GM20431 (cell line): ENCODE measurements around the gene TMEM125.

Source experiments
- in situ Hi-C: fragments of 300-500 bp; cut with MseI, MboI; formaldehyde crosslinking; loops from one replicate; pipeline ENCODE4 v1.15.0; 2020; ENCODE audit warnings: low sequenced_read_pairs; ENCODE audit not compliant: unreplicated experiment

Gene TMEM125

DNA sequence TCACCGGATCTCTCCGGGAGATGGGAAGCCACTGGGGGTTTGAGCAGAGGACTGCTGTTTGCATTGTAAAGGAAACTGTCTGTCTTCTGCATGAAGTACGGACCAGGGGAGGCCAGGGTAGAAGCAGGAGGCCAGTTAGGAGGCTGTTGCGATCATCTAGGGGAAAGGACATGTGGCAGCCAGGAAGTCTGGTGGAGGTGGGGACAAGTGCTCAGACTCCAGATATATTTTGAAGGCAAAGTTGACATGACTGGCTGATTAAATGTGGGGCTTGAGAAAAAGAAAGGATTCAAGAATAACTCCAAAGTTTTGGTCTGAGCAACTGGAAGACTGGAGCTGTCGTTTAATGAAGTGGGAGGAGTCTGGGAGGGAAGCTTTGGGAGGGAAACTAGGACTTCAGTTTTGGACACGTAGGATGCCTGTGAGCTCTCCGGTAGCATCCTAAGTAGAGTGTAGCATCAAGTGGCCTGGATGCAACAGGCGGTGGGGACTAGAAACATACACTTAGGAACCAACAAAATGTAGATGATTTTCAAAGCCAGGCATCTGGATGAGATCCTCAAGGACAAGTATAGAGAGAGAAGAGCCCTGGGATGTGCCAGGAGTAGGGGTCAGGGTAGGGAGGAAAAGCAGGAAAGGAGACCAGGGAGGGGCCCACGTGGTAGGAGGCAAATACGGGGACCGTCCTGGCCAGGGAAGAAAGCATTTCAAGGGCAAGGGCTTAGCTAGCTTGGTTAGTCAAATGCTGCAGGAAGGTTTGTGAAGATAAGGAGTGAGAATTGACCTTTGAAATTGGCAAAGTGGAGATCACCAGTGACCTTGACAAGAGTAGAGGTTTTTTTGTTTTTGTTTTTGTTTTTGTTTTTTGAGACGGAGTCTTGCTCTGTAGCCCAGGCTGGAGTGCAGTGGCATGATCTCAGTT, 19.3 kb downstream of the TMEM125 start:
- in situ Hi-C loops: no loop called here

DNA sequence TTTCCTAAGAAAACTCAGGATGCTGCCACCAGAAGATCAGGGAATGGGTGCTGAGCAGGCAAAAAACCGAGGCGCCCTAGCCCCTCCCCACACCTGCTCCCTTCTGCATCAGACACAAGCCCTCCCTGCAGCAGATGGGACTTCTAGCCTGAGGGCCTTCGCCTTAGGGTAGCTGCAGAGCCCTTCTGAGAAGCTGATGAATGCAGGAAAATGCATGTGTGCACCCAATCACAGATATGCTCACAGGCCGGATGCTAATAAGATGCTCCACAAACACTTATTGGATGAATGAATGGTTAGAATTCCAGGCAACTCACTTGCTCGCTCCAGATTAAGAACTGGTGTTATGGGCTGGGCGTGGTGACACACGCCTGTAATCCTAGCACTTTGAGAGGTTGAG, 22.4 kb downstream of the TMEM125 start:
- in situ Hi-C loops: no loop called here

DNA sequence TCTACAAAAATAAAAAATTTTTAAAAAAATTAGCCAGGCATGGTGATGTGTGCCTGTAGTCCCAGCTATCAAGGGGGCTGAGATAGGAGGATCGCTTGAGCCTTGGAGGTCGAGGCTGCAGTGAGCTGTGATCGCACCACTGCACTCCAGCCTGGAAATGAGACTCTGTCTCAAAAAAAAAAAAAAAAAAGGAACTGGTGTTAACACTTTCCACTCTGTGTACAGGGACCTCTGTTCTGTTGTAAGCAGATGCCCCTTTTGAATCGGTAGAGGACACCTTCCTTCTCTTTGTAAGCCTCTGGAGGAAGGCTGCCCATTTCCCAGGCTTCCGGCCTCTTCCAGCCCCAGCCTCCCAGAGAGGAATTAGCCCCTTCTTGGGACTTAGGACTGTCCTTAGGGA, 22.9 kb downstream of the TMEM125 start:
- in situ Hi-C loops: no loop called here

DNA sequence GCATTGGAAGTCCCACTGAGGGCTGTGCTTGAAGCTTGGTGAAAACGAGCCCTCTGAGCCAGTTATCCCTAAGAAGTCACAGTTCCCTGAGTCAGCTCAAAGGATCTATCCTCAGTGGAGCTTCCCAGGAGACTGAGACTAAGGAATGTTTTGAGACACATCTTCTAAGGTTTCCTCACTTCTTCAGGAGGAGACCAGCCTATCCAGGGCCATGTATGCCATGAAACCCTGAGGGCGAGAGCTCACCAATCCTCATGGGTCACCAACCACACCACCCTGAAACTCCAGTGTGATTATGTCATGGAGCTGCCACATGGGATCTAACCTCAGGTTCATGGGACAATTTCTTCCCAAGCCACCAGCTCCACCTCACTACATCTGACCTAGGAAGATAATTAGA, 23.4 kb downstream of the TMEM125 start:
- in situ Hi-C loops: no loop called here

DNA sequence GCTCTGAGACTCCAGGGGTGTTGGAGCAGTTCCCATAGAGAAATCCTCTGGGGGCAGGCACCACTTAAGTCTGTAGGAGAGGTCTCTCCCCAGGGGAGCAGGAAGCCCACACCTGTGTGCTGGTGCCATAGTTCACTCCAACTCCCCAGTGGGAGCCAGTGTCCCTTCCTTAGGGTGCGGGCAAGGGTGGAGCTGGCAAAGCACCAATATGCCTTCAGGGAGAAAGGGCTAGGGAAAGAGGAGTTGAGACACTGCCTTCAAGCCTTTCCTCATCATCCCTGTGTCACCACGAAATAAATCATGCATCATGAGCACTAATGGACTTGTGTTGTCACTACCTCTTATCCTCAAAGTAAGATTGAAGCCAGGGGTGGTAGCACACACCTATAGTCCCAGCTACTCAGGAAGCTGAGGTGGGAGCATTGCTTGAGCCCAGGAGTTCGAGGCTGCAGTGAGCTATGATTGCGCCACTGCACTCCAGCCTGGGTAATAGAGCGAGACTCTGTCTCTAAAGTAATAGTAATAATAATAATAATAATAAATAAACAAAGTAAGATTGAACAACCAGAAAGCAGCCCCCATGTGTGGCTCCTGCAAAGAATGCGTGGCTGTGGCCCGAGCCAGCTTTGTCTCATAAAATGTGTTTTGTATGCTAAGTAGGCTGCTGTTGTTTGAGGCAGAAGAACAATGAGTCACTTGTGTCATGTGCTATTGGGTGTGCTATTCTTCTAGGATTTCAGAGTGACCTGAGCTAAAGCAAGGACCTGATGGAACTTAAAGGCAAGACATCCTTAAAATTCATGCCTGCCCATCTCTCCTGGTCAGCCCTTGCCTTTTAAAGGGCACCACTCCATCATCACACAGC, 24.3 kb downstream of the TMEM125 start:
- in situ Hi-C loops: no loop called here

DNA sequence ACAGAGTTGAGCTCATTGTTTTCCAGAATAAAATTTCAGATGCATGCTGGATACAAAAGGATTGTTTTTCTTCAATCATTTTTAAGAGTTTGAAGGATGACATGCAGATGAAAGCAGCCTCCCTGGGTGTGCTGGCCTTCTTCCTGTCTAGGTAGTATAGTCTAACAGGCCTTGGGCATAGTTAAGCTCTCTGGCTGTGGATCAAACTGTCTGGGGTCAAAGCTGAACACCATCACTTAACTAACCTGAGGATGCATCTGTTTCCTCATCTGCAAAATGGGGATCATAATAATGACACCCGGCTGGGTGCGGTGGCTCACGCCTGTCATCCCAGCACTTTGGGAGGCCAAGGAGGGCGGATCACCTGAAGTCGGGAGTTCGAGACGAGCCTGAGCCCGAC, 25.0 kb downstream of the TMEM125 start:
- in situ Hi-C loops: no loop called here

DNA sequence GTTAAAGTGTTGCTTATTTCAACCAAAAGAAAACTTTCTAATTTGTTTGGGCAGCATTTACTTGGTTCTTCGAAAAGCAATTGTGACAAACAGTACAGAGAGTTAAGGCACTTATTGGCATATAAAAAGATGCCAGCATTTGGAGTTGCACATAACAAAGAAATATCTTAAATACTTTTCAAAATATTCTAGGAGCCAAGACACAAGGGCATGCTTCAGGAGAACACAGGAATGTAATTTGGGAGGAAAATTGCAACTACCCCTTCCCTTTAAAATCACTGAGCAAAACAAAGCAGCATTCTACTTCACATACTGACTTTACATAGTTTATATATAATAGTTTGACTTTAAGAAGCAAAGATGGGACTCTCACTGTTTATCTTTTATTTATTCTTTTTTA, 26.4 kb downstream of the TMEM125 start:
- in situ Hi-C loops: no loop called here

DNA sequence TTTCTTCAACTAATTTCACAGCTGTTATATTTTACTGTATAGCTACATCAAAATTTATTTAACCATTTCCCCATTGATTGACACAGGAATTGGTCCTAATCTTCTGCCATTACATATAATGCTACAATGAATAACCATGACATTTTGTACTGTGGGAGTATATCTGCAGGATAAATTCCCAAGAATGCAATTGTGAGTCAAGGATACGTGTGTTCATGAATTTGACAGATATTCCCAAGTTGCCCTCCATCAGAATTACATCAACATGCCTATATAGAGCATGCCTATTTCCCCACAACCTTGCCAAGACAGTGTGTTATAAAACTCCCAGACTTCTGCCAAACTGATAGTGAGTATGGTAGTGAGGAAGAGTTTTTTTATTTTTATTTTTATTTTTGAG, 28.3 kb downstream of the TMEM125 start:
- in situ Hi-C loops: no loop called here

DNA sequence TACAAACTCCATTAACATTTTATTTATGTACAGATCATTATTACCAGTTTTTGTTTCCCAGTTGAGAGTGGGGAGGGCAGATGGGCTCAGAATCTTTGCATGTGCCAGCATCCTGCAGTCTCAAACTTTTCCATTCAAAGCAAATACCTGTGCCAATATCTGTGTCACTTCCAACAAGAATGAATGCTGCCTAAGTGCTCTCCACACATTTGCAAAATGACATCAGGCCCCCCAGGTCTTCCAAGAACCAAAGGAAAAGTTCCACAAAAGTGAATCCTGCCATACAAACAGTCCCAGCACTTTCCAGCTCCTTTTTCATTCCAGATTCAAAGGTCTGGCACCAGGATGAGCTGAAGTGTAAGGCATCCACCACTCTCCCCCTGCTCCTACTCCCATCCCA, 29.3 kb downstream of the TMEM125 start:
- in situ Hi-C loops: no loop called here

DNA sequence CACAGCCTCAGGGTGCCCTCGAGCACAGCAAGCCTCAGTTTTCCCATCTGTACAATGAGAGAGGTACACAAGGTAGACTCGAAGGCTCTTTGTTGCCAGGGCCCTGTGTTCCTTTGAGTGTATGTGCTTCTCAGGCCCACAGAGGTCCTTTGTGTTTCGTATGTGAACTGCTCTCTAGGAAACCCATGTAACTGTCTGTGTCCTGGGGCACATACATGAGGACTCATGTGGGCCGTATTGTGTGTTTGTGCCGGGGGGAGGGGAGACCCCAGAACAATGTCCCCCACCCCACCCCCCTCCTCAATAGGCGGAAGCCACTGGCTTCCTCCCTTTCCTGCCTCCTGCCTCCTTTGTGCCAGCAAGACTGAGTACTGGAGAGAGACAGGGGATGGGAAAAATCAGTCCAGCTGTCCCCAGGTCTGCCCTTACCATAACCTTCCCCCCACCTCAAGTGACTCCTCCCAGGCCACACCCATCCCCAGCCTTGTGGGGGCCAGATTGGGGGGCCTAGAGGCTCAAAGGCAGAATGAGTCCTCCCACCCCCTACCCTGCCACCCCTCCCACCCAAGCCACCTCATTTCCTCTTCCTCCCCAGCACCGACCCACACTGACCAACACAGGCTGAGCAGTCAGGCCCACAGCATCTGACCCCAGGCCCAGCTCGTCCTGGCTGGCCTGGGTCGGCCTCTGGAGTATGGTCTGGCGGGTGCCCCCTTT, 30.8 kb downstream of the TMEM125 start, which contains the start of gene TIE1:
Gene TIE1 (plus strand): TSS at position 605 of the 717 bp plus-strand sequence. CDS start 90 bp downstream, at position 695.
- in situ Hi-C loops: no loop called here

DNA sequence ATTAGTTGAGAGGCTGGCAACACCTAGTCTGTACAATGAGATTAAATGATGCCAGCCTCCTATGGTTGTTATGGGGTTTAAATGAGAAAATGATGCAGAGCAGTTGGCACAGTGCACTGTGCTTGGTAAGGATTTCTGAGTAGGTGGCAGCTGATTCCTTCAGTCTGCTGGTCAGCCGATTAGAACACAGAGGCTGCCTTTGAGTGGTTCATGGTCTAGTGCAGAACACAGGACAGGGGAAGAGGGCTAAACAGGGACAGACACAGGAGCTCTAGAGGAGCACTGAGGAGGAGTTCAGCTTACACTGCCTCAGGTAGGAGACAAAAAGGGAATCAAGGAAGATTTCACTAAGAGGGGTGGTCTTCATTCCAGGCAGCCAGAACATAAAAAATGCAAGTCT, 32.4 kb downstream of the TMEM125 start:
- in situ Hi-C loops: no loop called here

DNA sequence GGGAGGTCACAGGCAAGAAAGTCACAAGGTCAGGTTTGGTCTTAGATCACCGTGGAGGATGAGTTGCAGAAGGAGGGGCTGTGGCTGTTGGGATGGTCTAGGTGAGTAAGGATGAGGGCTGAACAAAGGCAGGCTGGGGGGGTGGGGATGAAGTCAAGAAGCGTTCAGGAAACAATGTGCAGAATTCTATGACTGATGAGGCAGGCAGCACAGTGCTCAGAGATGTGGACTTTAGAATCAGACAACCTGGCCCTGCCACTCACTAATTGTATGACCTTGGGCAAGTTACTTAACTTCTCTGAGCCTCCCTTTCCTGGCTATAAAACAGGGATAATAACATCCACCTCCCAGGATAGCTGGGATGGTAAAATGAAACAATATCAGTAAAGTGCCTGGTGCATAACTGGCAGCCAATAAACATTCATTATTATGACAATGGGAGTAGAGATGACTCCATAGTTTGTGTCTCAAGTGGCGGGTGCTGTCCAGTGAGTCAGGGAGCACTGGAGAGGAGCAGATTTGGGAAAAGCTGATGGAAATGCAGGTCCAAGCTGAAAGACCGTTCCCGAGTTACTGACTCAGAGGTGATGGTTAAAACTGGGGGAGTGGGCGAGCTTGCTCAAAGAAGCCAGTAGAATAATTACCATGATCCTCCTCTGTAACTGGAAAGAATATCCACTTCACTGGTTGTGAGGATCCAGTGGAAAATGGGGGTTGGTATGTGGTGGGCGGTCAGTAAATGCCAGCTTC, 33.1 kb downstream of the TMEM125 start:
- in situ Hi-C loops: no loop called here

DNA sequence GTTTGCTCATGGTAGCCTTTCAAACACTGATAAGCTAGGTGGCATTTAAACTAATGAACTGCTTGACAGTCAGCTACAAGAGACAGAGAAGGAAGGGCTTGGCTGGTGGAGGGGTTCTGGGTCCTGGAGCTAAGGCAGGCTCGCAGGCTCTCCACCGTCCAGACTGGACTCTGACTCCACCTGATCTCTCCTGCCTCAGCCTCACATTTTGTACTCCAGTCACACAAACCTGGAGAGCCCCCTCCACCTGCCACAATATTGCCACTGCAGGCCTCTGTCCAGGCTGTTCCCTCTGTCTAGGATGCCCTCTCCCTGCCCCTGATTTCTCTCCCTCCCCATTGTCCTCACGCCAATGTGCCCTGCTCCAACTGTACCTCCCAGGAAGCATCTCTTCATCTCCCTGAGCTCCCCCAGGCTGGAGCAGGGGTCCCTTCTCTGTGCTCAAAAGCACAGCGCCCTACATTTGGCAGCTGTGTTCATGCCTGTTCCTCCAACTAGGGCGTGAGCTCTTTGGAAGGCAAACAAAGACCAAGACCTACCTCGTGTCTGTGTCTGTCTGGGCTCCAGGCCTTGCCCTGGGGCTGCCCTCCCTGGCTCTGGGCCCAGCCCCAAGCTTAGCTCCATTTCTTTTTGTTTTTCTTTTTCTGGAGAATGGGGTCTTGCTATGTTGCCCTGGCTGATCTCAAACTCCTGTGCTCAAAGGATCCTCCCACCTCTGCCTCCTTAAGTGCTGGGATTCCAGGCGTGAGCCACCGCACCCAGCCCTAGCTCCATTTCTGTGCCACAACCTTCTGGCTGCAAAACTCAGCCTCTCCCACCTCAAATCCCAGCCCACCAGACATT, 33.9 kb downstream of the TMEM125 start:
- in situ Hi-C loops: no loop called here

DNA sequence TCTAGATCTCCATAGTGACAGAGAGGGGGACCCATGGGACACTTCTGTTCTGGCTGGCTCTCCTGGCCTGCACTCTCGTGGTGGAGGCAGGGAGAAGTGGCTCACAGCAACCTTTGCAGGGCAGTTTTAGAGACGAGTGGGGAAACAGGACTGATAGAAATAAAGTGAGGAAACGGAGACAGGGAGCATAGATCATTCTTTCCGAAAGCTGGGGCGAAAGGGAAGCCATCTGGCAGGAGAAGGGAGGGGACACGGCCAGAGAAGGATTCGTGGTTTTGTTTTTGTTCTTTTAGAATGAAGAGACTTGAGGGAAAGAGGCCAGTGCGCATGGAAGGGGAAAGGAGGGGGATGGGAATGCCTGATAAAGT, 34.5 kb downstream of the TMEM125 start:
- in situ Hi-C loops: no loop called here

DNA sequence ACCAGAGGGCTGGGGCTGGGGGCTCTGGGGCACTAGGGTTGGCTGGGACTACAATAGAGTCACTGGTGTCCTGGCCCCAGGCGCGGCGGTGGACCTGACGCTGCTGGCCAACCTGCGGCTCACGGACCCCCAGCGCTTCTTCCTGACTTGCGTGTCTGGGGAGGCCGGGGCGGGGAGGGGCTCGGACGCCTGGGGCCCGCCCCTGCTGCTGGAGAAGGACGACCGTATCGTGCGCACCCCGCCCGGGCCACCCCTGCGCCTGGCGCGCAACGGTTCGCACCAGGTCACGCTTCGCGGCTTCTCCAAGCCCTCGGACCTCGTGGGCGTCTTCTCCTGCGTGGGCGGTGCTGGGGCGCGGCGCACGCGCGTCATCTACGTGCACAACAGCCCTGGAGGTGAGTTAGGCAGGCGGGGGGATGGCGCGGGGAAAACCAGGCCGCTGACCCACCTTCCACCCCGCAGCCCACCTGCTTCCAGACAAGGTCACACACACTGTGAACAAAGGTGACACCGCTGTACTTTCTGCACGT, 35.1 kb downstream of the TMEM125 start:
- in situ Hi-C loops: no loop called here

DNA sequence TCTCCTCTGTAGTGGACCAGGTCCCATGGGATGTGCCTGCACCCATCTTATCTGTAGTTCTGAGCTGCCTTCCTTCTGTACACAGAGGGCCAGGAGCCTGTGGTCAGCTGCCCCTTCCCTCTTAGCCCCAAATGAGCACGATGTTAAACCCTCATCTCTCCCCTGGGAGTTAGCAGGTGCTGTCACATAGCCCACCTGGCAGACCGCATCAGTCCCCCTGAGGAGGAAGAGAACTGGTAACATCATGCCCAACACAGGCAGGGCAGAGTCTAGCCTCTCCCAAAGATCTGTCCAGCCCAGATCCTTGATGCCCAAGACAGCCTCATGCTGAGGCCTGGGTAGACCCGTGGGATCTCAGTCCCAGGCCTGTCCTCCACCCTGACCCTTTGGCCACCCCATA, 35.7 kb downstream of the TMEM125 start:
- in situ Hi-C loops: no loop called here

DNA sequence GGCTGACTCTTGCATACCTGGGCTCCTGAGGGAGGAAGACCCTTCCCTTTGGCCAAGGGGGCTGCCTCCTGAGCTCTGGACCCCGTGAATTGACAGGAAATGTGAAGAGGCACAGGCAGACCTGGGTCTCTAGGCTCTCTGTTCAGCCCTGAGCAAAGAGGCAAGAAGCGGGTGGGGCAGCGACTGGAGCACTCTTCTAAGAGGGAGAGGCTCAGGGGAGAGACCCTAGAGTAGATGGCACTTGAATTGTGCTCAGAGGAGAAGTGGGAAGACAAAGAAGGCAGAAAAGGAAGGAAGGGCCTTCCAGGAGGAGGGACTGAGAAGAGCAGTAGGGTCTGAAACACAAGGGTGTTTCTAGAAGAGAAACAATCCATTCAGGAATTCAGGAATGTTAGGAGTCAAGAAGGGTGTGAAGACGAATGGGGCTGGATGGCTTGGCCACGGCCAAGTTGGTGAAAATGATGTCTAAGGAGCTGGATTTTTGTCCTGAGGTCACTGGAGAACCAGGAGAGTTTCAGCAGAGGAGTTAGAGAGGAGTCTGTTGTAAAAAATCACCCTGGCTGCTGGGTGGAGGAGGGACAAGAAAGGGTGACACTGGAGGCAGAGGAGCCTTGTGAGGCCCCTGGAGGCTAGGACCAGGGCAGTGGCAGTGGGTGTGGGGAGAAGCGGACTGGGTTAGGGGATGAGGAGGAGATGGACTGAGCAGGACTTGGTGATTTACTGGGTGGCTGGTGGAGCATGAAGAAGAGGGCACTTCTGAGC, 36.3 kb downstream of the TMEM125 start:
- in situ Hi-C loops: no loop called here
